Spleen (tissue), 11 donors: Measurements from ENCODE around the gene P2RX4. TPM values are rescaled to one million over a fixed set of nuclear protein-coding genes. Genes with fewer than 3 reads are reported as not detected.
A peak's percentile ranks its signal among the peaks of the same experiment; 100 is the strongest.

Experiments
- DNase-seq: peaks from one replicate; pipeline ENCODE4 v3.0.0-alpha.2; 2020
- H3K27ac ChIP-seq, 8 donors: fragments of 200-600 bp; sonication (generic) in 7 of 8; 1 replicate in 4 of 8; 2 replicates in 4 of 8; pipeline versions ENCODE4 v1.5.0 to v1.8.0; 2016 to 2021; ENCODE audit warnings: inconsistent platforms in 4 of 8, mild to moderate bottlenecking in 4 of 8, moderate library complexity in 1 of 8
- H3K27me3 ChIP-seq, 7 donors: fragments of 200-600 bp; sonication (generic) in 6 of 7; replicated peaks in 1 of 7; 1 replicate in 4 of 7; 2 replicates in 3 of 7; pipeline versions ENCODE4 v1.5.0 to v1.8.0; 2016 to 2021; ENCODE audit warnings: inconsistent platforms in 3 of 7, mild to moderate bottlenecking in 1 of 7
- H3K36me3 ChIP-seq, 6 donors: fragments of 200-600 bp; sonication (generic) in 5 of 6; 1 replicate in 4 of 6; 2 replicates in 2 of 6; pipeline versions ENCODE4 v1.5.0 to v1.8.0; 2016 to 2021; ENCODE audit warnings: inconsistent platforms in 2 of 6
- H3K4me1 ChIP-seq, 6 donors: fragments of 200-600 bp; sonication (generic) in 5 of 6; 1 replicate in 3 of 6; 2 replicates in 3 of 6; pipeline versions ENCODE4 v1.5.0 to v1.8.0; 2016 to 2021; ENCODE audit warnings: inconsistent platforms in 3 of 6
- H3K4me3 ChIP-seq, 8 donors: fragments of 200-600 bp; sonication (generic) in 7 of 8; 1 replicate in 4 of 8; 2 replicates in 4 of 8; pipeline versions ENCODE4 v1.5.0 to v1.8.0; 2016 to 2021; ENCODE audit warnings: inconsistent platforms in 4 of 8, mild to moderate bottlenecking in 4 of 8, moderate library complexity in 2 of 8
- H3K9me3 ChIP-seq, 8 donors: fragments of 200-600 bp; sonication (generic) in 7 of 8; 1 replicate in 4 of 8; 2 replicates in 4 of 8; pipeline versions ENCODE4 v1.5.0 to v1.8.0; 2016 to 2021; ENCODE audit warnings: inconsistent platforms in 4 of 8
- POLR2A ChIP-seq, 3 donors: fragments of 450-650 bp; IDR thresholded peaks; one replicate each; pipeline ENCODE4 v1.5.1; 2017; ENCODE audit warnings: antibody characterized with exemption in 3 of 3, mild to moderate bottlenecking in 1 of 3
- POLR2AphosphoS5 ChIP-seq, 3 donors: sonication (generic); formaldehyde crosslinking; IDR thresholded peaks; one replicate each; pipeline ENCODE4 v1.5.1; 2017; ENCODE audit warnings: antibody characterized with exemption in 3 of 3
- WGBS, 5 donors: extraction: QIAGEN DNeasy Blood & Tissue Kit in 3 of 5; methylation state at CpG; one replicate each; pipeline versions ENCODE4 v1.1.5 to v1.1.7; 2013 to 2018; 5-methylcytosine and 5-hydroxymethylcytosine counted together
- intact Hi-C: fragments of 100-400 bp; cut with DNase I; formaldehyde crosslinking; loops from one replicate; pipeline ENCODE4 v1.15.0; 2023; ENCODE audit warnings: low total_unique reads
- polyA plus RNA-seq, 3 donors: library from polyadenylated mRNA; stranded (reverse); fragments of 200-250 nt; gene quantifications; one replicate each; pipeline ENCODE4 v1.2.1, GENCODE V29; 2013
- total RNA-seq, 7 donors: library from RNA; depleted of rRNA in 3 of 7; stranded (reverse); fragments of >200 nt in 3 of 7; fragmentation: NEBNext Ultra II Directional in 4 of 7; extraction: Animal tissue kit (Norgen Biotek cat#: 25700) in 4 of 7; gene quantifications; one replicate each; pipeline versions ENCODE4 v1.1.0 to v1.2.1, GENCODE V29; 2016 to 2021
- TF ChIP-seq, protein P1 (sequence below), 11 experiments: fragments of 200-600 bp in 7 of 11; fragments of 450-650 bp in 4 of 11; sonication (generic) in 4 of 11; IDR thresholded peaks in 8 of 11; conservative IDR thresholded peaks in 3 of 11; 1 replicate in 7 of 11; 2 replicates in 4 of 11; pipeline versions ENCODE4 v1.4.0 to v1.8.0; 2016 to 2021; ENCODE audit warnings: antibody characterized with exemption in 11 of 11, inconsistent platforms in 4 of 11, mild to moderate bottlenecking in 1 of 11
- donor health status: healthy with polysubstance abuse.
- donor health status: DM: no; HTN: no; CAD: no; lungs with moderate emphysema.
- donor health status: DM: no; HTN: no; CAD: no.
- donor health status: Bipolar disorder and iron deficiency.
- donor health status: healthy.
- donor health status: DM: no; HTN: no; CAD: no.
- donor health status: DM: yes; HTN: yes; CAD: no.

Gene P2RX4
- total and polyA plus RNA-seq, 10 donors: 12.0 to 97.9 (median 34.8) TPM

DNA sequence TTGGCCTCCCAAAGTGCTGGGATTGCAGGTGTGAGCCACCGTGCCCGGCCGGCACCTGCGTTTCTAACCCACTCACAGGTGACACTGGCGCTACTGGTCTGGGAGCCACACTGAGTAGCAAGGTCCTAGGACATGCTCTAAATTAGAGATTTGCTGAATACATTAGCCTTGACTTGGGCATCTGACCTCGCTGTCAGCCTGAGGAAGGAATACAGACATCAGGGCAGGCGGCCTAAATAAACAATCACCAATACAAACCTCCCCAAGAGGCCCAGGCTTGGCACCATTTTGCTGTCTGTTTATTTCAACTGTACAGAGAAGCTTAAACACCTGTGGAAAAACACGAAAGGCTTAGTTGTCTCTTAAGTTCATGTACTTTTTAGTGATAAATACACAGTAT, 27.5 kb downstream of the P2RX4 start:
- intact Hi-C loops: no loop called here
- no peak for TF ChIP-seq POLR2AphosphoS5 (IDR thresholded peaks at IDR 0.05)
- TF ChIP-seq POLR2A (IDR thresholded peaks at IDR 0.05): no peak
- TF ChIP-seq, protein P1, sequence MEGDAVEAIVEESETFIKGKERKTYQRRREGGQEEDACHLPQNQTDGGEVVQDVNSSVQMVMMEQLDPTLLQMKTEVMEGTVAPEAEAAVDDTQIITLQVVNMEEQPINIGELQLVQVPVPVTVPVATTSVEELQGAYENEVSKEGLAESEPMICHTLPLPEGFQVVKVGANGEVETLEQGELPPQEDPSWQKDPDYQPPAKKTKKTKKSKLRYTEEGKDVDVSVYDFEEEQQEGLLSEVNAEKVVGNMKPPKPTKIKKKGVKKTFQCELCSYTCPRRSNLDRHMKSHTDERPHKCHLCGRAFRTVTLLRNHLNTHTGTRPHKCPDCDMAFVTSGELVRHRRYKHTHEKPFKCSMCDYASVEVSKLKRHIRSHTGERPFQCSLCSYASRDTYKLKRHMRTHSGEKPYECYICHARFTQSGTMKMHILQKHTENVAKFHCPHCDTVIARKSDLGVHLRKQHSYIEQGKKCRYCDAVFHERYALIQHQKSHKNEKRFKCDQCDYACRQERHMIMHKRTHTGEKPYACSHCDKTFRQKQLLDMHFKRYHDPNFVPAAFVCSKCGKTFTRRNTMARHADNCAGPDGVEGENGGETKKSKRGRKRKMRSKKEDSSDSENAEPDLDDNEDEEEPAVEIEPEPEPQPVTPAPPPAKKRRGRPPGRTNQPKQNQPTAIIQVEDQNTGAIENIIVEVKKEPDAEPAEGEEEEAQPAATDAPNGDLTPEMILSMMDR (IDR thresholded peaks at IDR 0.05 in 8 of 11, conservative IDR thresholded peaks at IDR 0.05 in 3 of 11): no peak
- Histone ChIP-seq H3K27me3 (no peaks in the 10 kb centered on the region), H3K4me3 (no peak overlapping the region), H3K36me3 (peaks cover 0 to 98% (median 46%) of the 10 kb centered on the region in 6 donors), H3K4me1 (peaks cover 16 to 47% (median 38%) of the 10 kb centered on the region in 6 donors), H3K27ac (peak overlapping the region in 1 of 8 donors; percentile 80), H3K9me3 (no peaks in the 10 kb centered on the region)
- 85 to 97% (median 91%) methylated on average over 8 of the region's 8 CpGs for WGBS, 5 donors
- no peak for DNase-seq

DNA sequence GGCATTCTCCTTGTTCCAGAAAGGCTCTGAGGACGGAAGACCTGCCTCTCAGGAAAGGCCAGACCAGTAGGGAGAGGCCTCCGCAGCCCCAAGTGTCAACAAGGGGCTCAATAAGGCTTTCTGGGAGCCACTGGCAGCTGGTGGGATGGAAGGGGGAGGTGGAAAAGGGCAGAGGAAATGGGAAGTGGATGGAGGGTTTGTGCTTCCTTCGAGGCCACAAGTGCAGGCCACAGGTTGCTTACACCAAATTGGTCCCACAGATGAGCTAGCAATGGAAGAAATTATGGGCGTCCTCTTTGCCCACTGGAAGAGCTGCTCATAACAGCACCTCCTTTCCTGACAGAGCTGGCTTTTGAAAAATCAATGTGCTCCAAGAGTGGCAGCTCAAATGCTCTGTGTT, 28.2 kb downstream of the P2RX4 start:
- TF ChIP-seq POLR2AphosphoS5 (IDR thresholded peaks at IDR 0.05) (peak in 1 of 3 donors; percentile 38), POLR2A (IDR thresholded peaks at IDR 0.05) (no peak)
- TF ChIP-seq, protein P1 (IDR thresholded peaks at IDR 0.05 in 8 of 11, conservative IDR thresholded peaks at IDR 0.05 in 3 of 11): no peak
- peaks cover 0 to 98% (median 42%) of the 10 kb centered on the region in 6 donors for H3K36me3 ChIP-seq
- no peaks in the 10 kb centered on the region for H3K9me3 ChIP-seq
- intact Hi-C loops: no loop called here
- H3K27ac ChIP-seq: peak overlapping the region in 5 of 8 donors; percentile 72 to 83 (median 81)
- no peak overlapping the region for H3K4me3 ChIP-seq
- H3K27me3 ChIP-seq: no peaks in the 10 kb centered on the region
- DNase-seq: no peak
- WGBS, 5 donors: 67 to 89% (median 85%) methylated on average over 4 of the region's 4 CpGs
- H3K4me1 ChIP-seq: peaks cover 16 to 48% (median 38%) of the 10 kb centered on the region in 6 donors

DNA sequence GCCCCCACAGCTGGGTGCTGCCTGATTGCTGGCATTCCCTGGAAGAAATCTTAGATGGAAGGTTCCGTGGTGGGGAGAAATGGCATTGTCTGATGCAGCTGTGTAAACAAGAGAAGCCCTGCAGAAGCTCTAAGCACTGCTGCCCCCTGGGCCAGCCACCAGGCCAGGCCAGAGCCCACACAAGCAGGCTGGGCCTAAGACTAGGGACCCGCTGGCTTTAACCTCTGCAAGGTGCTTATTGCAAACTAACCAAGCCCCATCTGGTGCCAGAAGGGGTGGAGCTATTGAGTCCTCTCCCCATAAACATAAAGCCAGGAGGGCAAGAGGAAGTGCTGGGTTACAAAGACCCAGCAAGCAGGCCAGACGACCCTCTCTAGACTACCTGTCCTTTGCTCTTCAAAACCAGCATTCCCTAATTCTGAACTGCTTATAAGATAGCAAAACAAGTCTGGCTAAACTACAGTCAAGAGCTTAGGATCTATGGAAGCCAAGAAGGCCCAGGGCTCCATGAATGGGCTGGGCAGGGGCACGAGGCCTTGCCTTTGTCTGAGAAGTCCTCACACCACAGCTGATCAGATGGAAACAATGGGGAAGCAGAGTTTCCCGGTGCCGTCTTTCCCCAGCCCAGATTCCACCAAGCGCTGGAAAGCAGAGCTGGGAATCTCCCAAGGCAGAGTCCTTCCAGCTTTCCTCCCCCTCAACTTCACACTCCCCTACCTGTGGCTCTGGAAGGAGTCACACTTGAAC, 28.8 kb downstream of the P2RX4 start:
- WGBS, 5 donors: 42 to 64% (median 61%) methylated on average over 7 of the region's 7 CpGs
- peaks cover 16 to 48% (median 38%) of the 10 kb centered on the region in 6 donors for H3K4me1 ChIP-seq
- no peak for TF ChIP-seq POLR2AphosphoS5 (IDR thresholded peaks at IDR 0.05)
- no peak for TF ChIP-seq POLR2A (IDR thresholded peaks at IDR 0.05)
- TF ChIP-seq, protein P1 (IDR thresholded peaks at IDR 0.05 in 8 of 11, conservative IDR thresholded peaks at IDR 0.05 in 3 of 11): no peak
- no peaks in the 10 kb centered on the region for H3K9me3 ChIP-seq
- H3K4me3 ChIP-seq: peak overlapping the region in 1 of 8 donors; percentile 19
- H3K27ac ChIP-seq: peak overlapping the region in 7 of 8 donors; percentile 72 to 83 (median 80)
- intact Hi-C loops: no loop called here
- DNase-seq: no peak
- no peaks in the 10 kb centered on the region for H3K27me3 ChIP-seq
- H3K36me3 ChIP-seq: peaks cover 0 to 98% (median 42%) of the 10 kb centered on the region in 6 donors

DNA sequence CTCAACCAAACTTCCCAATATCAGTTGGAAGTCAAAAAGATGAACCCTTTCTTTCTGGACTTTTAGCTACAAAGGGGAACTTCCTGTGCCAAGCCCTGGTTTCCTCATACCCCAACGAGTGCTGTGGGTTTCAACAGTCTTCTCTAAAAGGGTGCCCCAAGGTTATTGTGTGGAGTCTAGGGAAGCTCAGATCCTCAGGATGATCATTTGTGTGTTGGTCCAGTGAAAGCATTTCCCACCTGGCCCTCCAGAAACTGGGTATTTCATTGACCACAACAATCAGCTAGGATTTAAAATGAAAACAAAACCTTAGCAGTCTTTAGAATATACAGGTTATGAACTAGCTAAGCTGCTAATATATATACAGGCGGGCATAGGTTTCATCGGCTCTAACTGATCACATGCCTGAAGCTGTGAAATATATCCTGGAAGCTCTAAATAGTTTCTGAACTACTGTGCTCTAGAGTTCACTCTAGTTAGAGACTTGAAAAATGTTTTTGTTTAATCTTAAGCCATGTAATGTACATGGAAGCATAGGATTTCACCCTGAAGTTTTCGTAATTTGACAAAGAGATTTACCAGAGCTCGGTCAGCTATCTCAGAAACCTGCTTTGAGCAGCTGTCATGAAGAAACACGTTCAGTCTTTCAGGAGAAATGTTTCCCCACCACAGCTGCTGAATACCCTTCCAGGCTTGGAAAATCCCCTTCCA, 29.6 kb downstream of the P2RX4 start:
- intact Hi-C loops: no loop called here
- Histone ChIP-seq H3K27ac (peak overlapping the region in 7 of 8 donors; percentile 72 to 83 (median 80)), H3K9me3 (no peaks in the 10 kb centered on the region), H3K4me1 (peaks cover 16 to 48% (median 38%) of the 10 kb centered on the region in 6 donors), H3K27me3 (no peaks in the 10 kb centered on the region), H3K36me3 (peaks cover 0 to 98% (median 42%) of the 10 kb centered on the region in 6 donors), H3K4me3 (peak overlapping the region in 1 of 8 donors; percentile 19)
- TF ChIP-seq POLR2AphosphoS5 (IDR thresholded peaks at IDR 0.05) (peak in 1 of 3 donors; percentile 19), POLR2A (IDR thresholded peaks at IDR 0.05) (no peak)
- TF ChIP-seq, protein P1 (IDR thresholded peaks at IDR 0.05 in 8 of 11, conservative IDR thresholded peaks at IDR 0.05 in 3 of 11): no peak
- DNase-seq: no peak
- 35 to 69% (median 49%) methylated on average over 6 of the region's 6 CpGs for WGBS, 5 donors
